NB4 (cell line): ENCODE data around the gene TENM4.

Experiments used
- CTCF ChIP-seq: IDR thresholded peaks from one replicate; pipeline ENCODE4 v1.5.1; 2012; ENCODE audit warnings: low read depth, low read length
- MYC ChIP-seq: IDR thresholded peaks from 2 replicates; pipeline ENCODE4 v1.6.1; 2011; ENCODE audit warnings: low read depth, low read length

- TF ChIP-seq CTCF (no peak), MYC (no peak)
Measured at GRCh38 chr11:78996007-78996406, 444.8 kb downstream of the TENM4 start.
